Measurements from ENCODE around the gene PEAK3. TPM values are rescaled to one million over a fixed set of nuclear protein-coding genes. Genes with fewer than 3 reads are reported as not detected.

The PEAK3 gene
- total and polyA plus RNA-seq, 9 of the 15 experiments (the other 6 are each of a cell fraction or from before 2014, with no cell fraction given): 0.07 to 0.40 TPM; not detected in 7

DNA sequence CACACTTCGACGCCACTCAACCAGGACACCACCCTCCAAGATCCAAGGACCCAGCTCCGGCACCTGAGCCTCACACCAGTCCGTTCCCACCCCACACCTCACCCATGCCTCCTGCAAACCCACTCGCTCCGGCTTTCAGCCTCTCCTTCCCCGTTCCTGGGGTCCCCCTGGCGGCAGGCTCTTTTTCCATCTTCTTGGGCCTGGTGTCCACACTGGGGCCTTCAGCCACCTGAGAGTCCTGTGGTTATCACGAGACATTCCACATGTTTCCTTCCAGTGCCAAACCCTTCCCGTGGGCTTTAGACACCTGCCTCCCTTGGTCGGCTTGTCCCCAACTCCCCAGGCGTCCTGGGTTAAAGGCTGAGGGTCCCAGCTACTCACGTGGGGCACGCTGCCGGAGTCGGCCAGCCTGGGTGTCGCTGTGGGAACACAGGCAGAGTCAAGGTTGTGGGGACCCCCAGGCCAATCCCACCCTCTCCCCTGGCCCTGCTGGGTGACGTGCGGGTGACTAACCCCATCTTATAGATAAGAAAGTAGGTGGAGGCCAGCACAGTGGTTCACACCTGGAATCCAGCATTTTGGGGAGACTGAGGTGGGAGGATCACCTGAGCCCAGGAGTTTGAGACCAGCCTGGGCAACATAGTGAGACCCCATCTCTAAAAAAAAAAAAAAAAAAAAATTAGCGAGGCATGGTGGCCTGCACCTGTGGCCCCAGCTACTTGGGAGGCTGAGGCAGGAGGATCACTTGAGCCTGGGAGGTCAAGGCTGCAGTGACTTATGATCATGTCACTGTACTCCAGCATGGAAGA, 27.7 kb downstream of the PEAK3 start:
- Histone ChIP-seq H3K9me3 (replicated peaks; ENCODE audit: control insufficient read depth, insufficient read depth, low read depth, low read length) (no peaks in the 10 kb centered on the region), H3K4me2 (ENCODE audit: insufficient read depth, low read length) (no peak overlapping the region), H2AFZ (ENCODE audit: low read depth, low read length) (no peak overlapping the region), H3K4me3 (no peak overlapping the region), H3K27me3 (ENCODE audit: control insufficient read depth in 2 of 2, insufficient read depth in 2 of 2, low read length in 2 of 2) (no peaks in the 10 kb centered on the region), H3K4me1 (replicated peaks in 1 of 2; ENCODE audit: control insufficient read depth in 2 of 2, insufficient read depth in 2 of 2, low read length in 2 of 2) (peaks cover 0 to 64% of the 10 kb centered on the region in 2 experiments; a peak in 2 of 5 replicates), H3K27ac (ENCODE audit: extremely low read depth, low read depth, low read length) (no peak overlapping the region), H3K9ac (ENCODE audit: insufficient read depth in 1 of 2, low read depth in 2 of 2, low read length in 2 of 2) (peak overlapping the region in 1 of 2 experiments; percentile 52; a peak in 1 of 4 replicates), H3K36me3 (ENCODE audit: control insufficient read depth, insufficient read depth, low read length) (peaks cover 2% of the 10 kb centered on the region; the same call in 1 of the 3 replicates), H3K9me1 (ENCODE audit: control insufficient read depth, insufficient read depth, low read length) (no peaks in the 10 kb centered on the region), H4K20me1 (replicated peaks; ENCODE audit: control insufficient read depth, insufficient read depth, low read length) (no peaks in the 10 kb centered on the region), H3K79me2 (ENCODE audit: control insufficient read depth, insufficient read depth, low read length) (no peaks in the 10 kb centered on the region)
- WGBS (ENCODE audit: insufficient coverage, low coverage, missing lambda C conversion rate): 64% methylated on average over 17 of the region's 20 CpGs
- ChIA-PET POLR2A (interaction anchor here (0.6 to 1.7 kb wide), 6 partner anchors 8 to 21 kb away, joined by 3 to 9 read pairs (median 6); no protein-coding TSS in a partner anchor), CTCF (ENCODE audit: low intra/inter-chr PET ratio) (no interaction called here)
- FAIRE-seq (no peak), DNase-seq (ENCODE audit: extremely low read depth in 1 of 4, low spot score in 3 of 4) (no peak), ATAC-seq (no peak)
- intact Hi-C loops (cut with micrococcal nuclease) (no loop called here), in situ Hi-C loops (cut with MboI) (no loop called here)
- TF ChIP-seq, protein P1, sequence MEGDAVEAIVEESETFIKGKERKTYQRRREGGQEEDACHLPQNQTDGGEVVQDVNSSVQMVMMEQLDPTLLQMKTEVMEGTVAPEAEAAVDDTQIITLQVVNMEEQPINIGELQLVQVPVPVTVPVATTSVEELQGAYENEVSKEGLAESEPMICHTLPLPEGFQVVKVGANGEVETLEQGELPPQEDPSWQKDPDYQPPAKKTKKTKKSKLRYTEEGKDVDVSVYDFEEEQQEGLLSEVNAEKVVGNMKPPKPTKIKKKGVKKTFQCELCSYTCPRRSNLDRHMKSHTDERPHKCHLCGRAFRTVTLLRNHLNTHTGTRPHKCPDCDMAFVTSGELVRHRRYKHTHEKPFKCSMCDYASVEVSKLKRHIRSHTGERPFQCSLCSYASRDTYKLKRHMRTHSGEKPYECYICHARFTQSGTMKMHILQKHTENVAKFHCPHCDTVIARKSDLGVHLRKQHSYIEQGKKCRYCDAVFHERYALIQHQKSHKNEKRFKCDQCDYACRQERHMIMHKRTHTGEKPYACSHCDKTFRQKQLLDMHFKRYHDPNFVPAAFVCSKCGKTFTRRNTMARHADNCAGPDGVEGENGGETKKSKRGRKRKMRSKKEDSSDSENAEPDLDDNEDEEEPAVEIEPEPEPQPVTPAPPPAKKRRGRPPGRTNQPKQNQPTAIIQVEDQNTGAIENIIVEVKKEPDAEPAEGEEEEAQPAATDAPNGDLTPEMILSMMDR (IDR thresholded peaks at IDR 0.05 in 2 of 3, conservative IDR thresholded peaks at IDR 0.05 in 1 of 3; ENCODE audit: insufficient read depth in 2 of 3, low read depth in 1 of 3, low read length in 3 of 3): peak in 2 of 3 experiments; percentile 9 to 28; a peak in 1 of 6 replicates
- TF ChIP-seq ZNF121 (CRISPR knock-in tag; conservative IDR thresholded peaks at IDR 0.05) (peak; percentile 68), HMG20A (CRISPR knock-in tag; conservative IDR thresholded peaks at IDR 0.05) (no peak)
- TF ChIP-seq, protein P2, sequence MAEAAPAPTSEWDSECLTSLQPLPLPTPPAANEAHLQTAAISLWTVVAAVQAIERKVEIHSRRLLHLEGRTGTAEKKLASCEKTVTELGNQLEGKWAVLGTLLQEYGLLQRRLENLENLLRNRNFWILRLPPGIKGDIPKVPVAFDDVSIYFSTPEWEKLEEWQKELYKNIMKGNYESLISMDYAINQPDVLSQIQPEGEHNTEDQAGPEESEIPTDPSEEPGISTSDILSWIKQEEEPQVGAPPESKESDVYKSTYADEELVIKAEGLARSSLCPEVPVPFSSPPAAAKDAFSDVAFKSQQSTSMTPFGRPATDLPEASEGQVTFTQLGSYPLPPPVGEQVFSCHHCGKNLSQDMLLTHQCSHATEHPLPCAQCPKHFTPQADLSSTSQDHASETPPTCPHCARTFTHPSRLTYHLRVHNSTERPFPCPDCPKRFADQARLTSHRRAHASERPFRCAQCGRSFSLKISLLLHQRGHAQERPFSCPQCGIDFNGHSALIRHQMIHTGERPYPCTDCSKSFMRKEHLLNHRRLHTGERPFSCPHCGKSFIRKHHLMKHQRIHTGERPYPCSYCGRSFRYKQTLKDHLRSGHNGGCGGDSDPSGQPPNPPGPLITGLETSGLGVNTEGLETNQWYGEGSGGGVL (CRISPR knock-in tag; IDR thresholded peaks at IDR 0.05): no peak
- BruUV-seq (replicated peaks): no TSS peak
